Stimulated activated CD4-positive, alpha-beta T cell treated with anti-CD3 and anti-CD28 coated beads, Interleukin-15, amount 100 ng/mL, for 1 hour (primary cell): Measurements from ENCODE around the gene MED27.

Experiments
- DNase-seq, 2 donors: peaks; one replicate each; pipeline ENCODE4 v3.0.0-alpha.2; 2020; ENCODE audit warnings: low read depth in 1 of 2, low spot score in 1 of 2

MED27 gene

DNA sequence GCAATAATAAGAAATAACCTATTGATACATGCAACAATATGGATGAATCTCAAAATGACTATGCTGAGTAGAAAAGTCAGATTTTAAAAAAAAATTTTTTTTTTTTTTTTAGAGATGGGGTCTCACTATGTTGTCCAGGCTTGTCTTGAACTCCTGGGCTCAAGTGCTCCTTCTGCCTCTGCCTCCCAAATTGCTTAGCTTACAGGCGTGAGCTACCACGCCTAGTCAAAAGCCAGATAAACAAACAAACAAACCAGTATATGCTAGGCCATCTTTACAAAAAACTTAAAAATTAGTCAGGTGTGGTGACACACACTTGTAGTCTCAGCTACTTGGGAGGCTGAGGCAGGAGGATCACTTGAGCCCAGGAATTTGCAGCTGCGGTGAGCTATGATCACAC lies 79.0 kb downstream of the MED27 start:
- no peak for DNase-seq

DNA sequence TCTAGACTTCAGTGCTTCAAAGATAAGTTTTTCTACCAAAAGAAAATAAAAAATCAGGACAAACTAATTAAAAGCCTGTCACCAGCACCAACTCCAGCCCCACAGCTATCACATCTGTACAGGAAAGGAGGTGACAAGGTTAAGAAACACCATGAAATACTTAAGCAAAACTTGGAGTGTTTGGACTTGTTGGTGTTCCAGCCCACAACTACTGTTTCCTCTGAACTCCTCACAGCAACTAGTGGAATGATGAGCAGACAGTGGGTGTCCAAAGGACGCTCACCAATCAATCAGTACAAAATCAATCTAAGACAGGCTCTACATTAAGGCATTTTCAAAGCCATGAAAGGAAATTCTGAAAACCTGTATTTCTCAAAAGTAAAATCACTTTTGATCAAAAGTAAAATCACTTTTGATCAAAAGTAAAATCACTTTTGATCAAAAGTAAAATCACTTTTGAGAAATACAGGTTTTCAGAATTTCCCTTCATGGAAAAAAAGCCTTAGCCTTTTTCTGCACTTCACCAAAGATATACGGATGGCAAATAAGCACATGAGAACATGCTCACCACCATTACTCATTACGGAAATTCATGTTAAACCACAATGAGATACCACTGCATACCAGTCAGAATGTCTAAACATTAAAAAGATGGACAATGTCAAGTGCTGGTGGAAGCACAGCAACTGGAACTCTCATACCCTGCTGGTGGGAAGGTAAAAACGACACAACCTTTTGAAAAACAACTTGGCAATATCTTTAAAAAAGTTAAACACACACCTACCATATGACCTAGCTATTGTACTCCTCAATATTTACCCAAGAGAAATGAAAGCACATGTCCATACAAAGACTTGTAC lies 79.7 kb downstream of the MED27 start:
- no peak for DNase-seq

- no peak for DNase-seq
Measured at GRCh38 chr9:131997779-131998178, 81.9 kb downstream of the MED27 start.

GRCh38 chr9:131997076-131997475 lies 82.6 kb downstream of the MED27 start:
- no peak for DNase-seq

DNA sequence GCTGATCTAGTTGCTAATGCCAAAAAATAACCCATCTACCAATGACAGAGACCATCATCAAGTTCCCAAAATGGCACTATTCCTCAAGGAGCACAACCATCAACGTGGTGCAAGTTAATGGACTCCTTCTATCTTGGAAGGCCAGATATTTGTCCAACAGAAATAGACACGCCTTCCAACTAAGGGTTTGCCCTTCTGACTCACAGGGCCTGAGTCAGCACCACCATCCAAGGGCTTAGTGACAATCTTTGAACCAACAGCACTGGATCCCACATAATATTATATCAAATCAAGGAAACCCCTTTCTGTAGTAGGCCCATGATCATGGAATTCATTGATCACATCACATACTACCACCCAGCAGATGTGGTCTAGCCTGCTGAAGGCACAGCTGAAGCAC lies 84.3 kb downstream of the MED27 start:
- no peak for DNase-seq

GRCh38 chr9:131994364-131995125 lies 85.1 kb downstream of the MED27 start:
- no peak for DNase-seq

DNA sequence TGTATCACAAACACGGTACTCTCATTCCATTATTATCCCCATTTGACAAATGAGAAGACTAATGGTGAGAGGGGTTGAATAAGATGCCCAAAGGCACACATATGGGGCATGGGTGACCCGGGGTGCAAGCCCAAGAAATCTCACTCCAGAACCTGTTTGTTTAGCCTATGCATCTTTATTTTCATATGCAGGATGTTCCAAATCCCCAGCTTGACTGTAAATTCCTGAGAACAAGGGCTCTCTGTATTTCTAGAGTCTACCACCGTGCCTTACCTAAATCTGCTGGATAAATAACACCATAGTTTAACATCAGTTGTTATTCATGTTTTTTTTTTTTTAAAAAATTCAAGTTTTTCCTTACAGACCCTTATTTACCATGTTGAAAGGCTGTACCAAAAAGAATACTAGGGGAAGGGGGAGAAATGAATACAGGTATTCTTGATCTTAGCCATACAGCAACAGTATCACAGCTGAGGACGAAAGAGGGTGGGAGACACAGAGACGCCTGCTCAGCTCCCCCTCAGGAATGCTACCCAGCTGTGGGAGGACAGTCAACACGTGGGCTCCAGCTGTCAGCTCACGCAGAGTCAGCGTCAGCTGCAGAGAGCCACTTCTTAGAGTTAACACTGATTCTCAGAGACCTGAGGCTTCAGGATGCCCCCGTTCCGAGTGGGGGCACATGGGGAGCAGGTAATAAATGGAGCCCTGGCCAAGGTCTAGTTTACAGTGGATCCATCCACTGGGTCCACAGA lies 86.6 kb downstream of the MED27 start:
- no peak for DNase-seq

GRCh38 chr9:131987232-131987631 lies 92.4 kb downstream of the MED27 start:
- DNase-seq = no peak

DNA sequence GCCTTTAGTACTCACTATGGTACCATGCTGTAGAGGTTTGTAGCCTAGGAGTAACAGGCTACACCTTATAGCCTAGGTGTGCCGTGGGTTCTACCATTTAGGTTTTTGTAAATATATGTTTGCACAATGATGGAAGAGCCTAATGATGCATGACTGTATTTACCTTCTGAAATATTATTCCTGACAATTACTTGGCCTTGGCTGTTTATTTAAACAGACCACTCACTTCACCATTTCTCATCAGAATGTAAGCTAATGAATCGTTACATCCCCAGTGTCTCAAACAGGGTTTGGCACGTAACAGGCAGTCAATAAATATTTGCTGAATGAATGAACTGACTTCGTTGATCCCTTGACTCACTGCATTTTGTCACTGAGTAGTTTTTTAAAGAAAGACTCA lies 93.1 kb downstream of the MED27 start:
- no peak for DNase-seq

DNA sequence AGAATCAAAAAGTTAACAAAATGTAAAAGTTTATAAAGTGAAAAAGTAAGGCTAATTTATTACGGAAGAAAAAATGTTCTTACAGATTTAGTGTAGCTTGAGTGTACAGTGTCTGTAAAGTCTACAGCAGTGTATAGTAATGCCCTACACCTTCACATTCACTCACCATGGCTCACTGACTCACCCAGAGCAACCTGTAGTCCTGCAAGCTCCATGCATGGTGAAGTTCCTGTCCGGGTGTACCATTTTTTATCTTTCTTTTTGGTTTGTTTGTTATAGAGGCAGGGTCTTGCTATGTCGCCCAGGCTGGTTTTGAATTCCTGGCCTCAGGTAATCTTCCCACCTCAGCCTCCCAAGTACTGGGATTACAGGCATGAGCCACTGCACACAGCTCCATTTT lies 93.6 kb downstream of the MED27 start:
- DNase-seq = no peak

DNA sequence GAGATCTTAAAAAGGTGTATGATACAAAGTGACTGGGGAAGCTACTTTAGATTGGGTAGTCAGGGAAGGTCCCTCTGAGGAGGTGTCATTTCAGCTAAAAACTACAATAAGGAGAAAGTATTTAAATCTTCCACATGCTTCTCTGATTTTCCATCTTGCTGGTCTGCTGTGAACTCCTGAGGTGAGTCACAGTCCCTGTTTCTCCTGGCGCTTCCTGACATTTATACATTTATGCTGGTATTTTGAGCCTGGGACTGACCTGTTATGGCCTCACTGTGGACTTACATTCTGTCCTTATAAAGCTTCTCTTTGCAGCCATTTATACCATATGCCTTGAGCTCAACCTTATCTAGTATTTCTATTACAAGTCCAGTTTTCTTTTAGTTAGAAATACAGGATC lies 95.1 kb downstream of the MED27 start:
- DNase-seq = no peak

- DNase-seq = no peak
Measured at GRCh38 chr9:131982671-131983239, 96.9 kb downstream of the MED27 start.

DNA sequence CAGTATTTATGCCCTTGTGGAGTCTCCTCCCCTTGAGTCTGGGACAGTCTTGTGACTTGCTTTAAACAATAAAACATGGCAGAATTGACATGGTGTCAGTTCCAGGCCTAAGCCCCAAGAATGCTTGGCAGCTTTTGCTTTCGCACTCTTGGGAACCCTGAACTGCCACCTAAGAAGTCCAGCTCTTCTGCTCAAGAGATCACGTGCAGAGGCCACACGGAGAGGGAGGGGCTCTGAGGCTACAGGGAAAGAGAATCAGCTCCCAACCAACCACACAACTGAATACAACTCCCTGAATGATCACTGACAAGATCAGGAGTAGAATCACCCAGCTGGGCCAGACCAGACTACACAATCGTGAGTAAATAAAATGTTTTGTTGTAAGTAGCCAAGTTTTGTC lies 97.6 kb downstream of the MED27 start:
- no peak for DNase-seq

DNA sequence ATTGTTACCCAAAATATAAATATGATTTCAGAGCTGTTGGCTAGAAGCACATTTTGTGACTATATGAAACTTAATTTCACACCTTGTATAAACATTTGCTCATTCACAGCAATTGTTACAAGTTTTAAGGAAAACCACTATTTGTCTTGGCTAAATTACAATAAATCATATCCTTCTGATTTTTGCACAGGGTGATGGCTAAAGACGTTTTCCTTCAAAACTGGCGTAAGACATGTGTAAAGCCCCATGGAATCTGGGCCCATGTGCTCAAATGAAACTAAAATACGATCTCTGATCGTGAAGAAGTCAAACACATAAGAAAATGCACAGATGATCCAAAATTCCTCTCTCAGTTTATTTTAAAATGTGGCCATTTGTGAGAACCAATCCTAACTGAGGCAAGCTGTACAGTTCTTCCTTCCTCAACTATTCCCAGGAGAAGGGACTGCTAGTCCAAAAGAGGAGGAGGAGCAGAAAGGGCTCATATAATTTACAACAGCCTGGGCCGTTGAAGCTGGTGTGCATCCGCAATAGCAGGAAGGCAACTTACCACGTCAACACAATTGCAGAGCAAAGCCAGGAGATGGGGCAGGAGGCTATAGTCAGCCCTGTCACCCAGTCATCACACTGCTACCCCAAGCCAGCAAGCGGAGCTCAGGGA lies 98.4 kb downstream of the MED27 start:
- no peak for DNase-seq

GRCh38 chr9:131980267-131981016 lies 99.2 kb downstream of the MED27 start:
- DNase-seq = no peak

DNA sequence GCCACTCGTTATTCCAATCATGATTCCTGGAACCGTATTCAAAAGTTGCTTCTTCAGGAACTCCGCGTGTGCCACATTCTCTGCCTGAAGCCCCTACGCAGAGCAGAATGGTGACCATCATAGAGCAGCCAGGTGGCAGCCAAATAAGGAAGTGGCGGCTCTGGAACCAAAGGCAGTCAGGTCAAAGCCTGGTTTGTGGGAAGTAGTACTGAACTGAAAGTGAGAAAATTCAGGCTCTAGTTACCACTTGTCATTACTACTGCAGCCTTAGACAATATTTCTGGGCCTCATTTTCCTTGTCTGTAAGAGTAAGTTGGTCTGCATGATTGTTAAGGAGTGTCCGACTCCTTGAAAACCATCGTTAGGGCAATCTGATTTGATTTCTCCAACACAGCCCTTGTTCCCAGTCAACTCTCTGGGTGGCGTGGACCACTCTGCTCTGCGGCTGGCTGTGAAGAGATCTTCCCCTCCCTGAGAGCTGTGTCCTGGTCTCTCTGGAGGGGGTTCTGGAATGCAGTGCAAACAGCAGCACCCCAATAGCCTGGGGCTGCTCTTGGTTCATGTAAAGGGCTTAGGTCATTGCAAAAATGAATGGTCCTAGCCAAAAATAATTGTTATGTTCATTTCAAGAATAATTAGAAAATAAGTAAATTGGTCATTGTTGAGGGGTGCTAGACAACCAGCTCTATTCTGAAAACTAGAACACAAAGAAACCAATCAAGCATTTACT lies 102.4 kb downstream of the MED27 start:
- no peak for DNase-seq

DNA sequence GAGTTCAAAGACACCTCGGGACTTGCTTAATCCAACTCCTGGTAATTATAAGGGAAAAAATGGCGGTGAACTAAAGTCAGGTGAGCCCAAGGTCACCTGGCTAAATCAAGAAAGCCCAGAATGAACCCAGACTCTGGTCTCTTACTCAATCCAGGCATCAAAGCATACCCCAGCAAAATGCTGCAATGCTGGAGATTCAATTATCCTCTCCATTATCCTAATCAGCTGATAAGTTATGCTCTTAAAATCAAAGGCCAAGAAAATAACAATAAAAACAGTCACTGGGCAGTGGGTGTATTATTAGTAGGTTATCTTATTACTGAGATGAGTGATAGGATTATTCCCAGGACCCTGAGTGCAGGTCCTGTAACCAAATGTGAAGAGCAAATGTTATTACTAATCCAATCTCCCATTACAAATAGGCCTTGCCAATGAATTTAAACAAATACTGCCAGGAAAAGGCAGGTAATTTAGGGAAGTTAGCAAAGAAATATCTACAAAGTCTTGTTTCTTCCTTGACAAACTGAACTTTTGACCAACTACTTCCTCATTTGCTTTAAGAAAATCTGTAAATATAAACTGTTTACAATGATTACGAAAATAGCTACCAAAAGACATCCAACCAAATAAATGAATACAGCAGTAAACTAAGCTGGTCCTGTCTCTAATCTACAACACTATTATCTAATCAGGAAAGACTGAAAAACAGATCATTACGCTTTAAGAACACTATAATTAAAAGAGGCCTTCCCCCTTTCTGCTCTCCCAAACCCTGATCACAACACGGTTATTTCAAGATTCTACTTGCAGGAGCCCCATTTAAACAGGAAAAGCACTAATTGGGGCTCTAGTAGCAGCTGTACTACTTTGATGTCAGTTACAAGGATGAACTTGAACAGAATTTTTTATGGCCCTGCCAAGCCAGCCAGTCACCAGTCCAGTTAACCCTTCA lies 103.2 kb downstream of the MED27 start:
- DNase-seq = no peak

- DNase-seq = no peak
Measured at GRCh38 chr9:131972889-131973288, 106.8 kb downstream of the MED27 start.
